ENCODE results near the gene OCEL1. TPM values are rescaled to one million over a fixed set of nuclear protein-coding genes. Genes with fewer than 3 reads are reported as not detected.

Gene OCEL1
- polyA plus RNA-seq, 2 of the 4 experiments (the other 2 are of a cell fraction): 5.5 to 9.2 TPM

DNA sequence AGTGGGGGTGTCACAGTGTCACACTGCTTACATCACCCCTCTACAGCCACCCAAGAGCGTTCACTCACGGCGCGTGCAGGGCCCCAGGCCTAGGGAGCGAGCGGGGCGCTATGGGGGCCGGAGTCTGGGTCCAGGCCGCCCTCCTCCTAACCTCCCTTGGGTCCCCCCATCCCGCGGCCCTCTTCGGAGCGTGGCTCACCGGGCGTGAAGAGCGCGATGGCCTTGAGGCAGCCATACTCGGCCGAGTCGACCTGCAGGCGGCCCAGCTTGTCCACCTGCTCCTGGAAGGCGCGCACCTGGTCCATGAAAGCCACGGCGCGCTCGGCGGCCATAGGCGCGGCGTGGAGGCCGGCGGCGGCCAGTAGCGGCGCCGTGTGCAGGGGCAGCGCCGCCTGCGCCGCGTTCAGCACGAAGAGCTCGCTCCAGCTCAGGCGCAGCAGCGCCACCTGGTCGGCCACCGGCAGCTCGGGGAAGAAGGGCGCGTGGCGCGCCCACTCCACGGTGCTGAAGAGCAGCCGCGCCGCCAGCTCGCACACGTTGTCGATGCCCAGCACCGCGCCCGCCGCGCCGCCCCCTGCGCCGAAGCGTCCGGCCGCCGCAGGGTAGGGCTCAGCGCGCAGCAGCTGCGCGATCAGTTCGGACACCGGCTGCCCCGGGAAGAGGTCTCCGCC lies 9.4 kb downstream of the OCEL1 start (continued):
- TF ChIP-seq, protein P1, sequence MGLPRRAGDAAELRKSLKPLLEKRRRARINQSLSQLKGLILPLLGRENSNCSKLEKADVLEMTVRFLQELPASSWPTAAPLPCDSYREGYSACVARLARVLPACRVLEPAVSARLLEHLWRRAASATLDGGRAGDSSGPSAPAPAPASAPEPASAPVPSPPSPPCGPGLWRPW (IDR thresholded peaks at IDR 0.05): no peak
- TF ChIP-seq HOXA7 (CRISPR knock-in tag; IDR thresholded peaks at IDR 0.05): no peak
- no peak for TF ChIP-seq KDM1A (IDR thresholded peaks at IDR 0.05; ENCODE audit: low read depth)
- TF ChIP-seq, protein P2, sequence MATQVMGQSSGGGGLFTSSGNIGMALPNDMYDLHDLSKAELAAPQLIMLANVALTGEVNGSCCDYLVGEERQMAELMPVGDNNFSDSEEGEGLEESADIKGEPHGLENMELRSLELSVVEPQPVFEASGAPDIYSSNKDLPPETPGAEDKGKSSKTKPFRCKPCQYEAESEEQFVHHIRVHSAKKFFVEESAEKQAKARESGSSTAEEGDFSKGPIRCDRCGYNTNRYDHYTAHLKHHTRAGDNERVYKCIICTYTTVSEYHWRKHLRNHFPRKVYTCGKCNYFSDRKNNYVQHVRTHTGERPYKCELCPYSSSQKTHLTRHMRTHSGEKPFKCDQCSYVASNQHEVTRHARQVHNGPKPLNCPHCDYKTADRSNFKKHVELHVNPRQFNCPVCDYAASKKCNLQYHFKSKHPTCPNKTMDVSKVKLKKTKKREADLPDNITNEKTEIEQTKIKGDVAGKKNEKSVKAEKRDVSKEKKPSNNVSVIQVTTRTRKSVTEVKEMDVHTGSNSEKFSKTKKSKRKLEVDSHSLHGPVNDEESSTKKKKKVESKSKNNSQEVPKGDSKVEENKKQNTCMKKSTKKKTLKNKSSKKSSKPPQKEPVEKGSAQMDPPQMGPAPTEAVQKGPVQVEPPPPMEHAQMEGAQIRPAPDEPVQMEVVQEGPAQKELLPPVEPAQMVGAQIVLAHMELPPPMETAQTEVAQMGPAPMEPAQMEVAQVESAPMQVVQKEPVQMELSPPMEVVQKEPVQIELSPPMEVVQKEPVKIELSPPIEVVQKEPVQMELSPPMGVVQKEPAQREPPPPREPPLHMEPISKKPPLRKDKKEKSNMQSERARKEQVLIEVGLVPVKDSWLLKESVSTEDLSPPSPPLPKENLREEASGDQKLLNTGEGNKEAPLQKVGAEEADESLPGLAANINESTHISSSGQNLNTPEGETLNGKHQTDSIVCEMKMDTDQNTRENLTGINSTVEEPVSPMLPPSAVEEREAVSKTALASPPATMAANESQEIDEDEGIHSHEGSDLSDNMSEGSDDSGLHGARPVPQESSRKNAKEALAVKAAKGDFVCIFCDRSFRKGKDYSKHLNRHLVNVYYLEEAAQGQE (IDR thresholded peaks at IDR 0.05): no peak
- no peak for TF ChIP-seq CHD4 (IDR thresholded peaks at IDR 0.05; ENCODE audit: borderline replicate concordance)
- TF ChIP-seq GATA3 (IDR thresholded peaks at IDR 0.05; ENCODE audit: borderline replicate concordance): no peak
- no peak for TF ChIP-seq FOSB (CRISPR knock-in tag; IDR thresholded peaks at IDR 0.05)
- no peak for TF ChIP-seq MYC (IDR thresholded peaks at IDR 0.05; ENCODE audit: borderline replicate concordance, low read length)
- TF ChIP-seq BHLHE40 (IDR thresholded peaks at IDR 0.05; ENCODE audit: low read depth, low read length): no peak
- TF ChIP-seq, protein P3, sequence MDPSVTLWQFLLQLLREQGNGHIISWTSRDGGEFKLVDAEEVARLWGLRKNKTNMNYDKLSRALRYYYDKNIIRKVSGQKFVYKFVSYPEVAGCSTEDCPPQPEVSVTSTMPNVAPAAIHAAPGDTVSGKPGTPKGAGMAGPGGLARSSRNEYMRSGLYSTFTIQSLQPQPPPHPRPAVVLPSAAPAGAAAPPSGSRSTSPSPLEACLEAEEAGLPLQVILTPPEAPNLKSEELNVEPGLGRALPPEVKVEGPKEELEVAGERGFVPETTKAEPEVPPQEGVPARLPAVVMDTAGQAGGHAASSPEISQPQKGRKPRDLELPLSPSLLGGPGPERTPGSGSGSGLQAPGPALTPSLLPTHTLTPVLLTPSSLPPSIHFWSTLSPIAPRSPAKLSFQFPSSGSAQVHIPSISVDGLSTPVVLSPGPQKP (IDR thresholded peaks at IDR 0.05; ENCODE audit: low read depth, low read length): no peak
- TF ChIP-seq RAD21 (conservative IDR thresholded peaks at IDR 0.05 in 1 of 2, IDR thresholded peaks at IDR 0.05 in 1 of 2): peak; percentile 22 to 29; a peak in 2 of 5 replicates
- no peak for TF ChIP-seq JUNB (IDR thresholded peaks at IDR 0.05)
- TF ChIP-seq HDAC2 (IDR thresholded peaks at IDR 0.05): no peak
- no peak for TF ChIP-seq ZFP36 (IDR thresholded peaks at IDR 0.05; ENCODE audit: borderline replicate concordance, partially characterized antibody)
- no peak for TF ChIP-seq ZC3H11A (IDR thresholded peaks at IDR 0.05)
- no peak for TF ChIP-seq FOXS1 (CRISPR knock-in tag; IDR thresholded peaks at IDR 0.05)
- TF ChIP-seq CBX2 (IDR thresholded peaks at IDR 0.05; ENCODE audit: borderline replicate concordance, low read depth): no peak
- TF ChIP-seq JUN (IDR thresholded peaks at IDR 0.05): no peak; a peak in 1 of 5 replicates
- TF ChIP-seq HEYL (CRISPR knock-in tag; IDR thresholded peaks at IDR 0.05): no peak
- TF ChIP-seq EHF (CRISPR knock-in tag; IDR thresholded peaks at IDR 0.05): no peak

DNA sequence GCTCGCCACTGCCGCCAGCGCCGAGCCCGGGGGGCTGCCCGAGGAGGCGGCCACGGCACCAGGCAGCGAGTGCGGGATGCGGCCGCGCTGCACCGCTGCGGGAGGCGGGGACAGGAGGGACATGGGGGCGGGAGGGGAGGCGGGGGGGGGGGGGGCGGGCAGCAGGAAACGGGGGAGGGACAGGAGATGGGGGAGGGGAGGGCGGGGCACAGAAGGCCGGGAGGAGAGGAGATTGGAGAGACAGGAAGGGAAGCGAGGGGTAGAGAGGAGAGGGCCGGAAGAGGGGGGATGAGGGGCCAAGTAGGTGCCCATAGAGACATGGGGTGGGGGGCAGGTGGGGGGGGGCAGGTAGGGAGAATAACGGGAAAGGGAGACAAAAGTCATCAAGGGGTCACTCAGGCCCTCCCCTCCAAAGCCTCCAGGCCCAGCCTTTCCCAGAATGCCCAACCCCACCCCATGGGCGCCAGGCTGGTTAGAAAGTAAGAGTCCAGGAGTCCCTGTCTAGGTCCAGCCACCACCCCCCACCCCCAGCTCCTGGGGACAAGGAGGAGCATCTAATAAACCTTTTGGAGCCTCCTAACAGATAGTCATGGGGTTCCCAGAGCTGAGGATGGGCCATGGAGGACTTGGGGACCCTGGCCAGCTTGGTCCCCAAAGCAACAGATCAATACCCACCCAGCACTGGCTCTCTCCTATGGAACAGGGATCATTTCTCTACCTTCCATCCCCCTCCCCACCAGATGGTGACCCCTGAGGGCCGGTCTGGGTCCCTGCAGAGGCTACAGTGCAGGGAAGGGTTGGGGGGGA lies 10.1 kb downstream of the OCEL1 start:
- POLR2A ChIA-PET: interaction anchor here (1.2 to 2.0 kb wide), 3 partner anchors 10 to 31 kb away, joined by 7 to 18 read pairs (median 16); partner anchors contain the start of genes BABAM1, OCEL1 and USE1
- CTCF ChIA-PET: interaction anchor here (0.6 to 10.0 kb wide), 16 partner anchors 7 to 167 kb away, joined by 3 to 62 read pairs (median 4); partner anchors contain the start of genes ANKLE1, OCEL1 and USHBP1
- FAIRE-seq: no peak
- no peak for TF ChIP-seq HDAC2 (IDR thresholded peaks at IDR 0.05)
- TF ChIP-seq JUN (IDR thresholded peaks at IDR 0.05): peak in 1 of 2 experiments; percentile 61; a peak in 2 of 5 replicates
- peak; percentile 34 for TF ChIP-seq POLR2A (IDR thresholded peaks at IDR 0.05; ENCODE audit: low read length)
- peak overlapping the region; percentile 100 for H3K4me2 ChIP-seq
- WGBS (ENCODE audit: missing lambda C conversion rate): 0% methylated on average over 2 of the region's 27 CpGs
- peaks cover 63% of the 10 kb centered on the region for H3K4me1 ChIP-seq
- ATAC-seq: peak; percentile 68 to 69
- peak in 1 of 2 experiments; percentile 88 for DNase-seq (ENCODE audit: low read depth in 1 of 2, low spot score in 1 of 2)
- no peaks in the 10 kb centered on the region for H3K9me3 ChIP-seq
- peak overlapping the region; percentile 99 to 100 for H3K27ac ChIP-seq
- H3K4me3 ChIP-seq: peak overlapping the region; percentile 88
